ENCODE data around the gene CTNND2.

CTNND2 gene

DNA sequence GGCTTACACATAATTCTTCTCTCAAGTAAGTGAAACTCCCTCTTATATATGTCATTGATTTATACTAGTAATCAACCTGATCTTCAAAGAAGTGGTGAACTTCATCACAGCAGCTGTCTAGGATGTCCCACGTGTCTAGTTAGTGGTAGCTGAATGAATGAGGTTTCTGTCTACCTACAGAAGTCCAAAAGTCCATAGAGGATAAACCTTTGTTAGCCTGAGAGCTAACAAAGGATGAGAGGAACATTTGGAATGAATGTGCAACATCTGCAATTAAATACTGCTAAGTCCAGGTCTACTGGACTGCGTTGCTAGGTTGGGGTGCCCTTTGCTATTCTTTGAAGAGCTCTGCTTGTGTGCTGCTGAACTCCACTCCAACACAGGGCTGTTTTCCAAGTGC, 929.4 kb downstream of the CTNND2 start:
- no peak for DNase-seq

- no peak for DNase-seq
Measured at GRCh38 chr5:10973316-10973715, 930.9 kb downstream of the CTNND2 start.

DNA sequence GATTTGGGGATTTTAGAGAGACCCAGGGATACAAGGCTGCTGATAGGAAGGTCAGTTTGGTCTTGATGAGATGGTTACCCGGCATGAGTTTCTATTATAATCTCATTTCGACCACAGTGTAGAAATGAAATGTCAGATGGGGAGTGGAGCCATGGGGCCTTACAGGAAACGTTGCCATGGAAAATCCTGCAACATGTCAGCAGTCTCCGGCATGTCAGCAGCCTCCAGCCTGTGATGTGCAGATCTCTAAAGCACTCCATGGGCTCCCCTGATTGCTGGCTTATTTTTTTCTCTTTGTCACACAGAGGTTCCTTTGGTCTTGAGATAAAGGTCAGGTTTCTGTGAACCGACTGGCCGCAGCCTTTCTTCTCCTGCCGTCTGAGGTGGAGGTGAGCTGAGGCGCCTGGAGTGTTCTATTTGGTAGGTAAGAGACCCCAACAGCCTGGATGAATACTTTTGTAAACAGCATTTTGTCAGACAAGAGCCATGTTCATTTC, 934.5 kb downstream of the CTNND2 start:
- no peak for DNase-seq

GRCh38 chr5:10964806-10965205, 939.4 kb downstream of the CTNND2 start:
- no peak for DNase-seq

GRCh38 chr5:10958728-10959127, 945.5 kb downstream of the CTNND2 start:
- DNase-seq, result no peak

DNA sequence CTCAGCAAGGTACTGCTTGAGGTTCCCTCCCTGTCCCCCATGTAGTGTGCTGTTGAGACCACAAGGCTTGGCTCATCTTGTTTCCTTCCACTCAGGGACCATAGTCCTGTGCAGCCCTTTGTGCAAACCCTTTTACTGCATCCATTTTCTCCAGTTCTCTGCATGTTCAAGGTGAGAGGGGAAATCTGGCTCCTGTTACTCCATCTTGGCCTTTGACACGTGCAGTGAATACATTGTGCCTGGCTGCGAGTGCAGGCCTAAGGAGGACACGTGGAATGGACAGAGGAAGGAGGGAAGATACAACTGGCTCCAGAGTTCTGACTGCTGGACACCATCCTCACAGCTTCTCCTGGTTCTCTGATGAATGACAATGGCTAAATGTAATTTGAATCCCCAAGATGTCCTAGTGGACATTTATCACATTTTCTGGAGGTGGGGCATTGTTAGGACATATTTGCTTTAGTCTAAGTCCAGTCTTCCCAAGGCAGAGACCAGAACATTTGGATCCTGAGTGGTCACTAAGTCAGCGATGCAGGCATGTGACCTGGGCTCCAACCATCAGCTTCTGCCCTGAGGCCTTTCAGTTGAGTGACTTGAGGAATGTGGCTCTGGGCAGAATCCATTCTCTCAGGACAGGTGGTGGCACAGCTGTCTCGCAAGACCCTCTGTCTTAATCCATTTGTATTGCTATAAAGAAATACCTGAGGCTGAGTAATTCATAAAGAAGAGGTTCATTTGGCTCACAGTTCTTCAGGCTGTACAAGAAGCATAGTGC, 954.2 kb downstream of the CTNND2 start:
- no peak for DNase-seq

GRCh38 chr5:10946050-10946449, 958.2 kb downstream of the CTNND2 start:
- no peak for DNase-seq

- DNase-seq, result no peak
Measured at GRCh38 chr5:10941900-10942299, 962.3 kb downstream of the CTNND2 start.

DNA sequence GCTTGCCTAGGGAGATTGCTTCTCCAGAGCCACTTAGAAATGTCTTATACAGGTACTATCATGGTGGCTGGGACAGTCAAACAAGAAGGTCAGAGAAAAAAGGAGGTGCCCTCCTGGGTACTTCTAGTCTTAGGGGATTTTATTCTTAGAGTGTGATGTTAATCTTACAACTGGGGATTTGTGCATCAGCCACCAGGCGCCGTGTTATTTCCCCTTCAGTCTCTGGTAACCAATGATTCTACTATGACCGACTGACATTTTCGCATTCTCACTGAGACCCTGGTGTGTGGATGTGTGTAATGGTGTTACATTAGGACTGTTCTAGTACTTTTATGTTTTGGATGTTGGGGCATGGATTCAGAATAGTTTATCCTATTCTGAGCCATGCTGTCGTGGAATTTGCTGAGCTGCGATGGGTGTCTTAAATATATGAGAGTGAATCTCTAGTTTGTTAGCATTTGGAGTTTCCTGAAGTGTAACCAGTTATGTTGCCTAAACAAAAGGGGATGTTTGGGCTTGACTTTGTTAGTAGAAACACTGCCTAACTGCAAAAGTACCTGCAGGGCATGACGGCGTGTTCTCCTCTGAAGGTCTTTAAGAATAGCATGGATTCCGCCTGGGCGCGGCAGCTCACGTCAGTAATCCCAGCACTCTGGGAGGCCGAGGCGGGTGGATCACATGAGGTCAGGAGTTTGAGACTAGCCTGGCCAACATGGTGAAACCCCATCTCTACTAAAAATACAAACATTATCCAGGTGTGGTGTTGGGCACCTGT, 968.0 kb downstream of the CTNND2 start:
- no peak for DNase-seq

GRCh38 chr5:10935536-10935935, 968.7 kb downstream of the CTNND2 start:
- no peak for DNase-seq

DNA sequence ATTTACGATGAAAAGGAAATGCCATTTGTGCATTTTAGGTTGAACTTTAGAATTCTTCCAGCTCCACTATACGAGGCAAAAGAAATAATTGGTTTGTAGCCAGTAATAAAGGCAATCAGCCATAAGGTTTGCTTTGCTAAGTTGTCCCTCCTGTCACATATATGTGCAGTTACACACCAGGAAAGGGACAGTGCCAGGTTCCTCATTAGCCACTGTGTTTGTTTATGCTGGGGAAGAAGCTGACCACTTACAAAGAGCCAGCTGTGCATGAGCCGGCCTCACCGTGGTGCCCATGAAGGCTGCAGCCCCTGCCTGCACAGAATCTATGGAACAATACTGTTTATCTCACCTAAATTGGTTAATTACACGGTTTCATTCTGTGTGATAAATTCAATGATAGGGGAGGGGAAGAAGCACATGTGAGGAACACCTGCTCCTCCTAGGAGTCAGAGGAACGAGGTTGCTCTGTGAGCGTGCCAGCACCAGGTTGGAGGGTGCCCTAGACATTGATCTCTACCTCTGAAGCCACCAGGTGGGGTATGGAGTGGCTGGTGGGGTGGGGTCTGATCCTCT, 969.4 kb downstream of the CTNND2 start:
- DNase-seq, result no peak

DNA sequence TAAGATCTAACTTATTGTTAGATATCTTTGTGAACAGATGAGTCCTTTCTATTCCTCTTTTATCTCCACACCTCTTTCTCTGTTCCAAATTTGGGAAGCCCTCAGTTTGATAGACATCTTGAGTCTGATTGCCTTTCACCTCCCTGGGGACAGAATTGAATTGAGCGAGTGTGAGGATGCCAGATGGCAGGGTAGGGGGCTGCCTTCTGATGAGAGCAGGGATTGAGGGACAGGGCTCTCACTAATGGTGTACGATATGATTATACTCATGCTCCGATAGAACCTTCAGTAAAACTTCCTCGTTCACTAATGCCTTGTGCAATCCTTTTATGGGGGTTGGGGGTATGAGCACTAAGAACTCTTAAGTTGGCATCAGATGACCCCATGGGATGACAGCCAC, 971.1 kb downstream of the CTNND2 start:
- DNase-seq, result no peak

DNA sequence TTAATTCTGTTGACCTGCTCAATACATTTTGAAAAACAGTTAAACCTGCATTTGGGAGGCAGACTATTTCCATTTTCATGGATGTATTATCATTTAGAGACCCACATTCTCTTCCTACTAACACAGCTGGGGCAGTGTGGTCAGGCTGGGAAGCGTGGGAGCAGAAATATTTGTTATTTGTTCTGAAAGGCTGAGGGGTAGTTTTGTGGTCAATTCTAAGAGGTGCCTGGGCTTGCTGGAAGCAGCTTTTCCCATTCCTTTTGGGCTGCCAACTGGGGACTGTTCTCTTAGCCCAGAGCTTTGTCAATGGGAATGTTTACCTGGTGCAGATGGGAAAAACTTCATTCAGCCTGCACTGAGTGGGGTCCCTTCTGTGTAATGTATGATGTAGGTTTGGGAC, 971.8 kb downstream of the CTNND2 start:
- DNase-seq, result no peak

- DNase-seq, result no peak
Measured at GRCh38 chr5:10927608-10928007, 976.6 kb downstream of the CTNND2 start.

DNA sequence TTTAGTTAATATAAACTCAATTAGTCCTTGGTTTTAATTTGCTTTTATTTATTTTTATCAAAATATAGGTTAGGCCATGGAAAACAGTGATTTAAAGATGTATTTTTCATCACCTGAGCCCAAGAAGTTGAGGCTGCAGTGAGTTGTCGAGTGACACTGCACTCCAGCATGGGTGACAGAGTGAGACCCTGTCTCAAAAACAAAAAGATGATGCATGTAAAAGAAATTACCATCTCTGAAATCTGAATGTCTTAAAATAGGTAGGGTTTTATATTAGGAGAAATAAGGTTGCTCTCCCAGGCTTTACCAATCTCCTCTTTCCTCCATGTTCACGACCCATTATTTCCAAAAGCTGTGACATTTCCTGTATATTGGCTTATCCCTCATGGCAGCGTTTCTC, 980.9 kb downstream of the CTNND2 start:
- no peak for DNase-seq

Measured in stimulated activated CD4-positive, alpha-beta T cell treated with anti-CD3 and anti-CD28 coated beads, Interleukin-2, amount 100 ng/mL, for 24 hours (primary cell).